GM19395 (cell line): ENCODE data around the gene CDK11A.

ENCODE experiments used
- ATAC-seq: cut with Tn5 transposase; IDR thresholded peaks from one replicate; pipeline ENCODE4 v1.9.1; 2021; ENCODE audit warnings: mild to moderate bottlenecking, moderate library complexity; ENCODE audit not compliant: unreplicated experiment

Gene CDK11A

GRCh38 chr1:1724035-1724864 lies at the start of gene CDK11A:
CDK11A (minus strand) TSS chr1:1724357; CDS start chr1:1722818, 1,539 bp downstream.
- peak; percentile 94 for ATAC-seq

- ATAC-seq, result no peak
Measured at GRCh38 chr1:1773874-1774273, 49.7 kb upstream of the CDK11A start.

GRCh38 chr1:1771096-1771495 lies 46.9 kb upstream of the CDK11A start:
- ATAC-seq, result no peak

GRCh38 chr1:1770102-1770501 lies 45.9 kb upstream of the CDK11A start:
- no peak for ATAC-seq

GRCh38 chr1:1768249-1768992 lies 44.3 kb upstream of the CDK11A start:
- no peak for ATAC-seq

- ATAC-seq, result no peak
Measured at GRCh38 chr1:1764876-1765470, 40.8 kb upstream of the CDK11A start.

GRCh38 chr1:1763657-1764621 lies 39.8 kb upstream of the CDK11A start:
- no peak for ATAC-seq

GRCh38 chr1:1761504-1762376 lies 37.6 kb upstream of the CDK11A start:
- no peak for ATAC-seq

GRCh38 chr1:1760715-1761114 lies 36.6 kb upstream of the CDK11A start:
- ATAC-seq, result no peak

GRCh38 chr1:1760345-1760650 lies 36.1 kb upstream of the CDK11A start:
- ATAC-seq, result no peak

- no peak for ATAC-seq
Measured at GRCh38 chr1:1759456-1760344, 35.5 kb upstream of the CDK11A start.

- ATAC-seq, result no peak
Measured at GRCh38 chr1:1758692-1759455, 34.7 kb upstream of the CDK11A start.

- no peak for ATAC-seq
Measured at GRCh38 chr1:1758059-1758621, 34.0 kb upstream of the CDK11A start.

- no peak for ATAC-seq
Measured at GRCh38 chr1:1757422-1758058, 33.4 kb upstream of the CDK11A start.

- no peak for ATAC-seq
Measured at GRCh38 chr1:1756661-1757421, 32.7 kb upstream of the CDK11A start.

- ATAC-seq, result no peak
Measured at GRCh38 chr1:1755852-1756251, 31.7 kb upstream of the CDK11A start.

- no peak for ATAC-seq
Measured at GRCh38 chr1:1755426-1755825, 31.3 kb upstream of the CDK11A start.
